SU-DHL-6 (cell line): ENCODE data around the gene ATF6B.

Experiments
- H2AFZ ChIP-seq: fragments of 200-600 bp; sonication (generic); 2 replicates; pipeline ENCODE4 v1.6.1; 2014; ENCODE audit warnings: low read depth, mild to moderate bottlenecking, moderate library complexity, mixed read lengths, antibody characterized with exemption, low read length; ENCODE audit not compliant: severe bottlenecking
- H3F3A ChIP-seq: fragments of 200-600 bp; shearing (Covaris generic); 2 replicates; pipeline ENCODE4 v1.6.0; 2016; ENCODE audit warnings: antibody characterized with exemption, mild to moderate bottlenecking; ENCODE audit not compliant: insufficient read depth
- H3K27ac ChIP-seq: fragments of 200-600 bp; sonication (generic); 2 replicates; pipeline ENCODE4 v1.5.1; 2016; ENCODE audit warnings: low read depth, mild to moderate bottlenecking, low read length, moderate library complexity, mixed read lengths
- H3K27me3 ChIP-seq: fragments of 200-600 bp; sonication (generic), shearing (Covaris generic); 2 replicates; pipeline ENCODE4 v1.6.0; 2014; ENCODE audit warnings: mild to moderate bottlenecking, low read length
- H3K36me3 ChIP-seq: fragments of 200-600 bp; sonication (generic); 2 replicates; pipeline ENCODE4 v1.6.1; 2014; ENCODE audit warnings: mild to moderate bottlenecking, low read length, mixed read lengths
- H3K4me2 ChIP-seq: fragments of 300-600, 200-600 bp; shearing (Covaris generic), sonication (generic); 2 replicates; pipeline ENCODE4 v1.6.0; 2014; ENCODE audit warnings: low read length, low read depth, mild to moderate bottlenecking; ENCODE audit not compliant: poor library complexity, severe bottlenecking
- H3K4me3 ChIP-seq: fragments of 200-600 bp; sonication (generic); 2 replicates; pipeline ENCODE4 v1.5.1; 2014; ENCODE audit warnings: antibody characterized with exemption, low read length, mild to moderate bottlenecking, mixed read lengths; ENCODE audit not compliant: insufficient read depth, poor library complexity, severe bottlenecking
- H3K79me2 ChIP-seq: fragments of 200-600 bp; sonication (generic); 2 replicates; pipeline ENCODE4 v1.6.1; 2014; ENCODE audit warnings: mild to moderate bottlenecking, low read length, moderate library complexity; ENCODE audit not compliant: insufficient read depth
- H3K9ac ChIP-seq: fragments of 200-600 bp; sonication (generic); 2 replicates; pipeline ENCODE4 v1.7.0; 2014; ENCODE audit warnings: mild to moderate bottlenecking, low read length
- H3K9me2 ChIP-seq: fragments of 200-600 bp; sonication (generic); replicated peaks from 2 replicates; pipeline ENCODE4 v1.6.1; 2014; ENCODE audit warnings: low read length; ENCODE audit not compliant: insufficient read depth
- H3K9me3 ChIP-seq: fragments of 200-600 bp; sonication (generic); 2 replicates; pipeline ENCODE4 v1.6.1; 2014; ENCODE audit warnings: low read length, mixed read lengths; ENCODE audit not compliant: insufficient read depth
- H4K20me1 ChIP-seq: fragments of 200-600 bp; sonication (generic); 2 replicates; pipeline ENCODE4 v1.6.1; 2014; ENCODE audit warnings: low read depth, mild to moderate bottlenecking, antibody characterized with exemption, low read length, moderate library complexity, mixed read lengths
- CTCF ChIP-seq: fragments of 200-600 bp; sonication (generic); IDR thresholded peaks from one replicate; pipeline ENCODE4 v1.5.1; 2017; ENCODE audit warnings: antibody characterized with exemption, mild to moderate bottlenecking, low read length, moderate library complexity; ENCODE audit not compliant: insufficient read depth, poor library complexity, severe bottlenecking
- EZH2phosphoT487 ChIP-seq: fragments of 200-600 bp; sonication (generic), shearing (Covaris generic); conservative IDR thresholded peaks from 2 replicates; pipeline ENCODE4 v1.6.1; 2018; ENCODE audit warnings: mild to moderate bottlenecking, antibody characterized with exemption, low read length, moderate library complexity, mixed read lengths

ATF6B gene

DNA sequence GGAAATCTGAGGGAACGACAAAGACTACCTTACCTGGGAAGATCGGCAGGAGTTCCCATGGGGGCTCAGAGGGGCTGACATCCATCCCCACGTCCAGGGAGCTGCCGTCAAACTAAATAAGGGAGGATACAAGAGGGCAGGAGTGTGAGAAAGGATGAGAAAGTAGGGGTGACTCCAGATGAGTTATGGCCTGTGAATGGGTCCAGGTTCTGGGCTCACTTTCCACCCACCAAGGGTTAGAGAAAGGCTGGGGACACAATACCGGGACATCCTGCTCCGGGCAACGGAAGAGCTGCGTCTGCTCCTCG, 683 bp downstream of the ATF6B start:
- Histone ChIP-seq H3K79me2 (peaks cover 32% of the 10 kb centered on the region), H3F3A (peaks cover 9% of the 10 kb centered on the region; the same call in 1 of the 2 replicates), H3K9me3 (no peaks in the 10 kb centered on the region), H3K9ac (peak overlapping the region; percentile 78), H3K27me3 (no peaks in the 10 kb centered on the region), H3K4me3 (peak overlapping the region; percentile 88), H4K20me1 (no peaks in the 10 kb centered on the region), H2AFZ (no peak overlapping the region), H3K36me3 (peaks cover 8% of the 10 kb centered on the region; the same call in 1 of the 2 replicates), H3K9me2 (no peaks in the 10 kb centered on the region), H3K27ac (peak overlapping the region; percentile 57; the same call in 1 of the 2 replicates), H3K4me2 (peak overlapping the region; percentile 65)
- TF ChIP-seq EZH2phosphoT487 (no peak), CTCF (no peak)

DNA sequence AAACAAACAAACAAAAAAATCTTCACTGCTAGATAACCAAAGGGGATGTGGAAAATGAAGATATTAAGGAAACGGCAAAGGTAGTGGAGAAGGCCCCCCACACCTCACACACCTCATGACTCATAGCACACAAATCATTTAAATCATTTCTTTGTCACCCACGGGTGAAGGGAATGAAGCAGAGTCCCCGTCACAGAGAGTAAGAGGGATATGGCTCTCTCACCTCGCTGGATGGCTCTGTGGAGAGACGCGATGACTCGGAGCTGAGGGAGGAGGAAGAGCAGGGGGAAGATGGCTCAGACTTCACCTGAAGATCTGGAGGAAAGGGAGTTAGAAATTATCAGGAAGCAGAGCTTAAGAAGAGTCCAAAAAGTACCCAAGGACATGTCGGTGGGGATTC, 1.2 kb downstream of the ATF6B start:
- peak overlapping the region; percentile 65 for H3K4me2 ChIP-seq
- no peaks in the 10 kb centered on the region for H3K9me2 ChIP-seq
- peak overlapping the region; percentile 78 for H3K9ac ChIP-seq
- TF ChIP-seq EZH2phosphoT487 (no peak), CTCF (no peak)
- no peak overlapping the region for H2AFZ ChIP-seq
- H3K27me3 ChIP-seq = no peaks in the 10 kb centered on the region
- peaks cover 12% of the 10 kb centered on the region; the same call in 1 of the 2 replicates for H3K36me3 ChIP-seq
- H3K27ac ChIP-seq = no peak overlapping the region
- peaks cover 32% of the 10 kb centered on the region for H3K79me2 ChIP-seq
- H3K4me3 ChIP-seq = peak overlapping the region; percentile 88
- H3F3A ChIP-seq = peaks cover 5% of the 10 kb centered on the region; the same call in 1 of the 2 replicates
- no peaks in the 10 kb centered on the region for H3K9me3 ChIP-seq
- H4K20me1 ChIP-seq = no peaks in the 10 kb centered on the region

DNA sequence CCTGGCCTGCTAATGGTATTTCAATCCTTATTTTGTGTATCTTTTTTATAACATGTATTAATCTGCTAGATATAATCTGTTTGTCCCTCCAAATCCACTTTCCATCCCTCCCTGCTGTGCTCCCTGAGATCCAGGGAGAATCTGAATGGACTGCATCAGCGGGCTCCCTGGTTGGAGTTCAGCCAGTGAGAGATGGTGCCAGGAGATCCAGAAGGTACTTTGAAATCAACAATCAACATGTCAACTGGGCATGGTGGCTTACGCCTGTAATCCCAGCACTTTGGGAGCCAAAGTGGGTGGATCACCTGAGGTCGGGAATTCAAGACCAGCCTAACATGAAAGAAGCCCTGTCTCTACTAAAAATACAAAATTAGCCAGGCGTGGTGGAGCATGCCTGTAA, 4.4 kb downstream of the ATF6B start:
- Histone ChIP-seq H3K9me2 (no peaks in the 10 kb centered on the region), H3K36me3 (peaks cover 12% of the 10 kb centered on the region; the same call in 1 of the 2 replicates), H3K9ac (no peak overlapping the region), H2AFZ (no peak overlapping the region), H3K79me2 (peaks cover 20% of the 10 kb centered on the region), H3F3A (no peaks in the 10 kb centered on the region), H3K27ac (no peak overlapping the region), H3K4me2 (no peak overlapping the region), H3K4me3 (no peak overlapping the region), H4K20me1 (no peaks in the 10 kb centered on the region), H3K27me3 (no peaks in the 10 kb centered on the region), H3K9me3 (no peaks in the 10 kb centered on the region)
- TF ChIP-seq CTCF = no peak
- TF ChIP-seq EZH2phosphoT487 = no peak
